Psoas muscle (tissue), 8 donors: ENCODE measurements around the gene MESP2. TPM values are rescaled to one million over a fixed set of nuclear protein-coding genes. Genes with fewer than 3 reads are reported as not detected.
A peak's percentile ranks its signal among the peaks of the same experiment; 100 is the strongest.

Source experiments
- ATAC-seq, 4 donors: fragments of 200-7000 bp; cut with Tn5 transposase; one replicate each; pipeline ENCODE4 v1.9.1; 2020; ENCODE audit warnings: moderate library complexity in 3 of 4, mild to moderate bottlenecking in 2 of 4
- DNase-seq, 2 donors: peaks; one replicate each; pipeline ENCODE4 v3.0.0-alpha.2; 2020
- H3K27ac ChIP-seq: fragments of 200-600 bp; one replicate; pipeline ENCODE4 v1.8.0; 2022
- H3K27me3 ChIP-seq, 3 donors: fragments of 200-600 bp in 1 of 3; one replicate each; pipeline versions ENCODE4 v1.6.1 to v1.8.0; 2013 to 2022; ENCODE audit warnings: low read length in 2 of 3, mild to moderate bottlenecking in 2 of 3, moderate library complexity in 1 of 3; ENCODE audit not compliant: insufficient read depth in 3 of 3
- H3K36me3 ChIP-seq, 2 donors: fragments of 200-600 bp in 1 of 2; one replicate each; pipeline versions ENCODE4 v1.6.1 to v1.8.0; 2013 to 2022; ENCODE audit warnings: low read depth in 1 of 2, mild to moderate bottlenecking in 1 of 2, moderate library complexity in 1 of 2; ENCODE audit not compliant: insufficient read depth in 1 of 2
- H3K4me1 ChIP-seq: fragments of 200-600 bp; one replicate; pipeline ENCODE4 v1.8.0; 2022
- H3K4me3 ChIP-seq: fragments of 200-600 bp; one replicate; pipeline ENCODE4 v1.8.0; 2022; ENCODE audit warnings: mild to moderate bottlenecking
- H3K9me3 ChIP-seq: fragments of 200-600 bp; one replicate; pipeline ENCODE4 v1.8.0; 2022
- WGBS, 3 donors: extraction: QIAGEN DNeasy Blood & Tissue Kit; methylation state at CpG; one replicate each; pipeline versions ENCODE4 v1.1.6 to v1.1.7; 2013; 5-methylcytosine and 5-hydroxymethylcytosine counted together
- intact Hi-C, 2 donors: fragments of 100-400 bp; cut with DNase I; formaldehyde crosslinking; loops; one replicate each; pipeline versions ENCODE4 v1.11.0 to v1.14.2; 2022
- polyA plus RNA-seq, 3 donors: library from polyadenylated mRNA; stranded (reverse); fragments of 200-250 nt; gene quantifications; one replicate each; pipeline ENCODE4 v1.2.3, GENCODE V29; 2013
- total RNA-seq, 4 donors: library from RNA; stranded (reverse); fragmentation: NEBNext Ultra II Directional in 2 of 4; extraction: Animal tissue kit (Norgen Biotek cat#: 25700) in 2 of 4; gene quantifications; one replicate each; pipeline versions ENCODE4 v1.2.1 to v1.2.4, GENCODE V29; 2021 to 2023
- TF ChIP-seq, protein P1 (sequence below): fragments of 200-600 bp; IDR thresholded peaks from one replicate; pipeline ENCODE4 v1.8.0; 2022; ENCODE audit warnings: antibody characterized with exemption
- donor health status: healthy with polysubstance abuse.
- donor health status: DM: no; HTN: no; CAD: no; lungs with moderate emphysema.
- donor health status: Bipolar disorder and iron deficiency.
- donor health status: healthy.
- donor health status: DM: yes; HTN: yes; CAD: no.
- donor health status: DM: no; HTN: no; CAD: no.
- donor health status: DM: no; HTN: no; CAD: no.
- donor health status: DM: yes; HTN: yes; CAD: no.

The MESP2 gene
- total and polyA plus RNA-seq, 7 donors = 0.17 to 0.38 (median 0.20) TPM; not detected in 4

DNA sequence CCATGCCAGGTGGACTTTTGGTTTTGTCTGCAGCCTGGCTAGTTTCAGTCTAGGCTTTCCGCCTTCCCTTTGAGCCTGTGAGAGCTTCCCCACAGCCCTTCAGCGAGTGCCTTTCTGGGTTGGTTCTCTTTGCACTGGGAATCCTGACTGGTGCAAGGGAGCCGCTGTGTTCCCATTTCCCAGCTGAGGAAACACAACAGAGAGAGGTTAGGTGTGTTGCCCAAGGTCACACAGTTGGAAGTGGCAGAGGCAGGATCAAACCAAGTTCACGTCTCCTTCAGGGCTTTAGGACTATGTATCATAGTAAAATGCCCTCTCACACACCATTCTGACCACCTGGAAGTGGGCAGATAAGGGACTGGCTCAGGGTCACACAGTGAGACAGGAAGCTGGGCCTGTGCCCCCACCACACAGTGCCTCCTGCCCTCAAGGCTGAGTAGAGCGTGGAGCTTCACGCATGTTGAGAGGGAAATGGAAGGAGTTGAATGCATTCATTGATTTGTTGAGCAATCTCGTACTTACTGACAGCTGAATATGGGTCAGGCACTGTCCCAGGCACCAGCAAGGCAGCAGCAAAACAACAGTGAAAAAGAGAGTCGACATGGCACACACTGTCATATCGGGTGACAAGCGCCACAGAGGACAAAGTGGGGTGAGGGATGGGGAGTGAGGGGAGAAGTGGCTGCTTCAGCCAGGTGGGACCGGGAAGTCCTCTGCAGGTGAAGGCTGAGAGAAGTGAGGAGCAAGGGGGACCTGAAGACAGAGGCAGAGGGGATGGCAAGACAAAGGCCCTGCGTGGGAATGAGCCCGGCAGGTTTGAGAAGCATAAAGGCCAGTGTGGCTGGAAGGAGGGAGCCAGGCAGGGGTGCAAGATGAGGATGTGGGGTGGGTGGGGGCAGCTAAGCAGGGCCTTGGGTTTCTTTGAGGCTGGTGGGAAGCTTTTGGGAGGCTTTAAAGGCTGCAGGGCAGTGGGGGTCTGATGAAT, 50.8 kb downstream of the MESP2 start:
- DNase-seq = no peak
- no peak overlapping the region for H3K4me3 ChIP-seq
- WGBS, 3 donors = 83 to 88% (median 87%) methylated on average over 13 of the region's 13 CpGs
- no peaks in the 10 kb centered on the region for H3K9me3 ChIP-seq
- intact Hi-C loops = loop anchor here in 1 of 2 donors (5.0 kb wide), 1 partner anchor 55 kb away; no protein-coding TSS in a partner anchor
- no peak for ATAC-seq
- H3K4me1 ChIP-seq = peaks cover 12% of the 10 kb centered on the region
- peaks cover 0 to 6% (median 0%) of the 10 kb centered on the region in 3 donors for H3K27me3 ChIP-seq
- no peak overlapping the region for H3K27ac ChIP-seq
- TF ChIP-seq, protein P1, sequence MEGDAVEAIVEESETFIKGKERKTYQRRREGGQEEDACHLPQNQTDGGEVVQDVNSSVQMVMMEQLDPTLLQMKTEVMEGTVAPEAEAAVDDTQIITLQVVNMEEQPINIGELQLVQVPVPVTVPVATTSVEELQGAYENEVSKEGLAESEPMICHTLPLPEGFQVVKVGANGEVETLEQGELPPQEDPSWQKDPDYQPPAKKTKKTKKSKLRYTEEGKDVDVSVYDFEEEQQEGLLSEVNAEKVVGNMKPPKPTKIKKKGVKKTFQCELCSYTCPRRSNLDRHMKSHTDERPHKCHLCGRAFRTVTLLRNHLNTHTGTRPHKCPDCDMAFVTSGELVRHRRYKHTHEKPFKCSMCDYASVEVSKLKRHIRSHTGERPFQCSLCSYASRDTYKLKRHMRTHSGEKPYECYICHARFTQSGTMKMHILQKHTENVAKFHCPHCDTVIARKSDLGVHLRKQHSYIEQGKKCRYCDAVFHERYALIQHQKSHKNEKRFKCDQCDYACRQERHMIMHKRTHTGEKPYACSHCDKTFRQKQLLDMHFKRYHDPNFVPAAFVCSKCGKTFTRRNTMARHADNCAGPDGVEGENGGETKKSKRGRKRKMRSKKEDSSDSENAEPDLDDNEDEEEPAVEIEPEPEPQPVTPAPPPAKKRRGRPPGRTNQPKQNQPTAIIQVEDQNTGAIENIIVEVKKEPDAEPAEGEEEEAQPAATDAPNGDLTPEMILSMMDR = no peak
- peaks cover 0 to 7% of the 10 kb centered on the region in 2 donors for H3K36me3 ChIP-seq

DNA sequence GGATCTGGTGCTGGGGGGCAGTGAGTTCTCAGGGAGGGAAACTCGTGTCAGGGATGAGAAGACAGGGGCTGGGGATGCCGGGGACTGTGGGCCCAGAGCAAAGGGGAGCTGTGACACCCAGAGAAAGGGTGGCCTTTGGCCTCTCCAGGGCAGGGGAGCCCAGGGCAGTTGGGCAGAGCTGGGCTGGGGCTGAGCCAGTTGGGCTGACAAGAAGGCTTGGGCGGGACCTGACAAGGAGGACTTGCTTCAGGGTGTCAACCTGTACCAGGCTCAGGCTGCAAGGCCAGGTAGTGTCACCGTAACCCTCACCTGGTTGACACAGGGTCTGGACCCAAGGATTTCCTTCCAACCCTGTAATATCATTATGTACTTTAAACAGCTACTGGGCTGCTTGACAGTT, 51.7 kb downstream of the MESP2 start:
- H3K27ac ChIP-seq = peak overlapping the region; percentile 41
- no peaks in the 10 kb centered on the region for H3K9me3 ChIP-seq
- peak; percentile 16 to 26 (median 22) for ATAC-seq
- peaks cover 12% of the 10 kb centered on the region for H3K4me1 ChIP-seq
- TF ChIP-seq, protein P1 = no peak
- peak in 1 of 2 donors; percentile 51 for DNase-seq
- intact Hi-C loops = loop anchor here in 1 of 2 donors (5.0 kb wide), 1 partner anchor 56 kb away; no protein-coding TSS in a partner anchor
- H3K36me3 ChIP-seq = peaks cover 0 to 15% of the 10 kb centered on the region in 2 donors
- no peaks in the 10 kb centered on the region for H3K27me3 ChIP-seq
- H3K4me3 ChIP-seq = no peak overlapping the region
- 68 to 87% (median 86%) methylated on average over 3 to 4 of the region's 4 CpGs for WGBS, 3 donors

Other genes starting within 250 kb of the MESP2 start
- under 1 TPM in 2 of 4 donors, not detected in 2; 0.04 TPM for gene TICRR, start 200.9 kb upstream of the MESP2 start, total RNA-seq
- under 1 TPM in 1 of 3 donors, not detected in 2; 0.01 TPM for gene TICRR, start 200.9 kb upstream of the MESP2 start, polyA plus RNA-seq
- gene KIF7, start 120.9 kb upstream of the MESP2 start, total RNA-seq = 1 to 10 TPM in 2 of 4 donors, under 1 TPM in 2; 0.40 to 2.1 (median 0.81) TPM
- under 1 TPM; 0.20 to 0.32 (median 0.26) TPM for gene KIF7, start 120.9 kb upstream of the MESP2 start, polyA plus RNA-seq
- gene PLIN1, start 97.0 kb upstream of the MESP2 start, total RNA-seq = 1 to 10 TPM in 3 of 4 donors, under 1 TPM in 1; 0.79 to 6.3 (median 3.3) TPM
- 1 to 10 TPM; 2.3 to 8.3 (median 6.9) TPM for gene PLIN1, start 97.0 kb upstream of the MESP2 start, polyA plus RNA-seq
- 10 to 100 TPM in 1 of 4 donors, 1 to 10 TPM in 3; 5.5 to 14.2 (median 7.8) TPM for gene PEX11A, start 85.6 kb upstream of the MESP2 start, total RNA-seq
- 10 to 100 TPM in 2 of 3 donors, 1 to 10 TPM in 1; 6.6 to 11.4 (median 11.0) TPM for gene PEX11A, start 85.6 kb upstream of the MESP2 start, polyA plus RNA-seq
- gene WDR93, start 85.5 kb upstream of the MESP2 start, total RNA-seq = not detected
- under 1 TPM in 1 of 3 donors, not detected in 2; 0.03 TPM for gene WDR93, start 85.5 kb upstream of the MESP2 start, polyA plus RNA-seq
- 10 to 100 TPM; 11.7 to 33.6 (median 21.3) TPM for gene MESP1, start 25.1 kb upstream of the MESP2 start, total RNA-seq
- 1 to 10 TPM; 2.5 to 9.0 (median 5.1) TPM for gene MESP1, start 25.1 kb upstream of the MESP2 start, polyA plus RNA-seq
- gene ANPEP, start 38.5 kb downstream of the MESP2 start, total RNA-seq = 1 to 10 TPM; 2.6 to 3.9 (median 3.4) TPM
- gene ANPEP, start 38.5 kb downstream of the MESP2 start, polyA plus RNA-seq = 1 to 10 TPM; 1.5 to 3.5 (median 2.4) TPM
- 10 to 100 TPM; 40.6 to 61.0 (median 46.6) TPM for gene AP3S2, start 117.7 kb downstream of the MESP2 start, total RNA-seq
- 10 to 100 TPM; 18.0 to 74.3 (median 26.6) TPM for gene AP3S2, start 117.7 kb downstream of the MESP2 start, polyA plus RNA-seq
- gene ARPIN, start 136.6 kb downstream of the MESP2 start, total RNA-seq = 10 to 100 TPM in 1 of 4 donors, 1 to 10 TPM in 3; 5.3 to 10.3 (median 9.7) TPM
- gene ARPIN, start 136.6 kb downstream of the MESP2 start, polyA plus RNA-seq = 1 to 10 TPM; 3.5 to 8.9 (median 4.3) TPM
- gene ZNF710, start 225.0 kb downstream of the MESP2 start, total RNA-seq = 1 to 10 TPM; 3.1 to 8.1 (median 5.6) TPM
- 1 to 10 TPM; 1.3 to 4.5 (median 1.9) TPM for gene ZNF710, start 225.0 kb downstream of the MESP2 start, polyA plus RNA-seq